Testis (tissue), 3 donors: ENCODE results near the gene PPM1K. TPM values are rescaled to one million over a fixed set of nuclear protein-coding genes. Genes with fewer than 3 reads are reported as not detected.

Experiments used
- polyA plus RNA-seq: library from polyadenylated mRNA; stranded (reverse); fragments of 350-450 nt; fragmentation: Illumina TruSeq; extraction: RNeasy Lipid Tissue Mini Kit (QIAGEN cat#74804); gene quantifications from one replicate; pipeline ENCODE4 v1.2.3, GENCODE V29; 2014; ENCODE audit warnings: low read depth, low replicate concordance; ENCODE audit not compliant: insufficient read depth
- small RNA-seq, 2 donors: library from RNA; depleted of rRNA; stranded (forward); fragments of <200 nt; gene quantifications; one replicate each; pipeline ENCODE3, GENCODE V24; 2016
- total RNA-seq, 2 donors: library from RNA; depleted of rRNA; stranded (reverse); fragments of >200 nt; gene quantifications; one replicate each; pipeline ENCODE4 v1.2.3, GENCODE V29; 2016

Gene PPM1K
- total and polyA plus RNA-seq, 3 donors from 2014 or later, result 40.6 to 104 (median 76.5) TPM

Small RNAs within 50 kb of the gene (small RNA-seq; reads per million reads assigned to genes)
- gene RF00019 (0 reads per million in 2 donors), gene RNU6-1298P (0 reads per million in 2 donors)

Other genes starting within 250 kb of the PPM1K start
- gene ABCG2, start 125.9 kb downstream of the PPM1K start, total RNA-seq, result 1 to 10 TPM; 9.4 to 9.5 TPM
- 4.3 TPM for gene ABCG2, start 125.9 kb downstream of the PPM1K start, polyA plus RNA-seq
- gene HERC6, start 94.3 kb upstream of the PPM1K start, total RNA-seq, result 10 to 100 TPM; 16.6 to 18.8 TPM
- gene HERC6, start 94.3 kb upstream of the PPM1K start, polyA plus RNA-seq, result 8.8 TPM
- 100 to 1,000 TPM; 111 to 127 TPM for gene HERC5, start 172.6 kb upstream of the PPM1K start, total RNA-seq
- 72.6 TPM for gene HERC5, start 172.6 kb upstream of the PPM1K start, polyA plus RNA-seq
- 10 to 100 TPM; 90.0 to 92.3 TPM for gene PYURF, start 239.2 kb upstream of the PPM1K start, total RNA-seq
- 98.1 TPM for gene PYURF, start 239.2 kb upstream of the PPM1K start, polyA plus RNA-seq